Jurkat, Clone E6-1 (cell line): Measurements from ENCODE around the gene G0S2.

Experiments used
- DNase-seq: peaks from one replicate; pipeline ENCODE4 v3.0.0-alpha.2; 2011; ENCODE audit warnings: low read depth, low spot score
- H3K4me3 ChIP-seq: 2 replicates; pipeline ENCODE4 v1.5.1; 2011; ENCODE audit warnings: mild to moderate bottlenecking, low read length, control low read depth, moderate library complexity

G0S2 gene

DNA sequence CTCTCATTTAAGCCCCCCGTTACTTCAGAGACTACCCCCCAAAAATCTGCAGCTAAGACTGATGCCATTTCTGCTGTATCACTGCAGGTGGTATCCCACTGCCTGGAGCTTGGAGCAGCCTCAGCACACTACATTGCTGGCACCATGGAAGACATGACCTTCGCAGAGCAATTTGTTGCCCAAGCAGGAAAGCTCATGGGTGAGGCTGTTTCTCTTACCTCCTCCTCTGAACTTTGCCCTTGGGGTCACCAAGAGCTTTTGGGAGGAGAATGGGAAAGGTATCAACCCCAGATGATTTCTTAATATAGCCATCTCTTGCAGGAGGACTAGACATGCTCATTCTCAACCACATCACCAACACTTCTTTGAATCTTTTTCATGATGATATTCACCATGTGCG, 31.4 kb downstream of the G0S2 start:
- no peak for DNase-seq
- no peak overlapping the region for H3K4me3 ChIP-seq

DNA sequence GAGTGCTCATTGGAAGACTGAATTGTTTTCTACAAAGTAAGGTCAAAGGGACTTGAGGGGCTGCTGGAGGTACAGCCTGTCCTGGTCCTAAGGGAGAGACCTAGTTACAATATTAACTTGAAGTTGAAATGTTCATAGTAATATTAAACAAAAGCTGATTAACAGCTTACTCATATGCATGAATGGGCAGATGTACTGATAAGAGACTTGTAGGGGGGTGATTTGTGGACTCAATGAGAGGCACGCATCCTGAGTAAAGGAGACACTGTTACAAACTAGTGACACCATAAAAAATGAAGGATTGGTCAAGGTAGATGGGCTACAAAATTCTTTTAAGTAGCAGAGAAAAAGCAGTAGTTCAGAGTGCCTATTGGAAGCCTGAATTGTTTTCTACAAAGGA, 32.1 kb downstream of the G0S2 start:
- no peak for DNase-seq
- no peak overlapping the region for H3K4me3 ChIP-seq

DNA sequence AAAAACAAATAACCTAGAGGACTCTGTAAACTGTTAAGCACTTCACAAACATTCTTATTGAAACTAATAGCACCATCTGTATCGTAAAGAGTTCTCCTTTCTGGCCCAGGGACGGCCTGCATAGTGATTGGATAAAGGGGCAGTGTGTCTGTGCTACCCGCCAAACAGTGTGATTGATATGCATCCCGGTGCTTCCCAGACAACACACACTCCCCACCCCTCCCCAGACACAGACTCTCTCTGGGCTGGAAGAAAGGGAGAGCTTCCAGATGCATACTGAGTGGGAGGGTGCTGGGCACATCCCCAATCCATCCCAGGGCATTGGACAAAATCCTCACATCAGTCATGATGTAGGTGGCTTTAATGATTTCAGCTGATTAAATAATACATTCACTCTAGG, 33.1 kb downstream of the G0S2 start:
- DNase-seq: no peak
- no peak overlapping the region for H3K4me3 ChIP-seq

DNA sequence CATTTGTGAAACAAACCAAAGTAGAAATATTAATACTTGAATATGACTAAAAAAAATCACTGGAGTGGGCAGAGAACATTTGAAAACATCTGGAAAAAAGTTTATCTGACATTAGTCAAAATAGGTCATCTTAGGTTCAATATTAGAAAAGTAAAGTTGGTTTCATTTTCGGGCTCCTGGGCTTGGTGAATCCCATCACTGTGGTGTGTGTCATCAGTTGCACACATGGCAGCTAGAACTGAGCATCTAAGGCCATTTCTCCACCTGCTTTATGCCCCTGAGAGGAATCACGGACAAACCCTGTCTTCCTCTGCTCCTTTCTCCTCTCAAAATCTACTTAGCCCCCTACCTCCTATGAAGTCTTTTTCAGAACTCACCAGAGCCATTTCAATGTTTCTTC, 34.9 kb downstream of the G0S2 start:
- no peak for DNase-seq
- H3K4me3 ChIP-seq: no peak overlapping the region

DNA sequence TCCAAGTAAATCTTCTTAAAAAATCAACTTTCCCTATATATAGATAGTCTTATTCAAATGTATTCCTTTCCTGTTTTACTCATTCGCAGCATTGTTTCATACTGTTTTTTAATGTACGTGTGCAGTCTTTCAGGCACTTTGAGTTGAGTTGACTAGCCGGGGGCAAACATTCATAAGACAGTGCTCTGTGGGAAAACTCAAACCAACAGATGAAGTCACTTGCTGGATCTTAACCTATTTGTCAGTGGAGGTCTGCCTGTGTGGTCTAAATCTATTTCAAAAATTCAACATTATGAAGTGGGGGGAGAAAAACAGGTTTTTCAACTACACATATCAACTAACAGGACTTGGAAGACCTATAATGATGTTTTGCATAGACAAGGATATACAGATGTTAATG, 35.6 kb downstream of the G0S2 start:
- H3K4me3 ChIP-seq: no peak overlapping the region
- no peak for DNase-seq

DNA sequence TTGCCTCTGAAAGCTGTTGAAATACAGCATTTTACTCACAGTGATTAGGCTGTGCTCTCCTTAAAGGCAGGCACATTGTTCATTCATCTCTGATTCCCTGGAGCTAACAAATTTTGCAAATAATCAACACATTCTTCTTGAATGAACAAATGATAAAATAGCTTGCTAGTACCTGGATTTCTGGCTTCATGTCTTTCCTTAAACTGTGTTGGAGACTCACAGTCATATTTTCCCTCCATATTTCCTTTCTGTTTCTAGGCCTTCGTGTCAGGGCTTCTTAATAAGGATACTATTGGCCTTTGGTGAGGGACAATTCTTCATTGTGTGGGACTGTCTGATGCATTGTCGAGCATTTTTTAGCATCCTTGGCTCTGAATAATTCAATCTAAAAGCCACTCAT, 39.1 kb downstream of the G0S2 start:
- no peak for DNase-seq
- no peak overlapping the region for H3K4me3 ChIP-seq

DNA sequence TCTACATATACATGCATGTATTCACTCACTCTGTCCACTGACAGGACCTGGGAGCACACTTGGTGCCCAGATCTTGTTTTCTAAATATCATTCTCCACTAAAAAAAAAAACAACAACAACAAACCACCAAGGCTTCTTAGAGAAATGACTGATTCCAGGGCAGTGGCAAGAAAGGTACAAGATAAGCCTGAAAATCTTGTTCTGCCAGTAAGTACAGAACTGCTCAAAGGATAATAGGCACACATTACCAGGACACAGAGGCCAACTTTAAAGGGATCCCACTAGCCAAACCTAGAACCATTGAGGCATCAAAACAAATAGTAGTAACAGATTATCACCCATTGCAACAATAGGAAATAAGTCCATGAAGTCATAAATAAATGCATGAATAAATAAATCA, 40.1 kb downstream of the G0S2 start:
- DNase-seq: no peak
- H3K4me3 ChIP-seq: no peak overlapping the region

DNA sequence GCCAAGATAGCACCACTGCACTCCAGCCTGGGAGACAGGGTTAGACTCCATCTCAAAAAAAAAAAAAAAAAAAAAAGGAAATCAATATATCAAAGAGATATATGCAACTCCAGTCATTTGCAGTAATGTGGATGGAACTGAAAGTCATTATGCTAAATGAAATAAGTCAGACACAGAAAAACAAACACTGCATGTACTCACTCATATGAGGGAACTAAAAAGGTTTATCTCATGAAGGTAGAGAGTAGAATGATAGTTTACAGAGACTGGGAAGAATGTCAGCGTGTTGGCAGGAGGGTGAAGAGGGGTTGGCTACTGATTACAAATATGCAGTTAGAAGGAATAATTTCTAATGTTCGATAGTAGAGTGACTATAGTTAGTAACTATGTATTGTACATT, 42.6 kb downstream of the G0S2 start:
- DNase-seq: no peak
- no peak overlapping the region for H3K4me3 ChIP-seq

DNA sequence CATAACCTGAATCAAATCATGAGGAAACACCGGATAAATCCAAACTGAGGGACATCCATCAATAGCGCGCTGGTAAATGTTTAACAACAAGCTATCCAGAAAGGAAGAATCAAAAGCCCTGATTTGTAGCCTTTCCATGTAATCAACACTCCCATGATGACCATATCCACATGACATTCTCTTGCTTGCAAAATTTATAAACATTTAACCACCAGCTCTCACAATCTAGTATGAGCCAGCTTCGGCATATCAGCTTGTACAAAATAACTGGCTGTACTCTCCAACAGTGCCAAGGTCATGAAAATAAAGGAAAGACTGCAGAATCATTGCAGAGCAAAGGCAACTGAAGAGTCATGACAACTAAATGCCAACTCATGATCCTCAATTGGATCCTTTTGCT, 45.1 kb downstream of the G0S2 start:
- no peak for DNase-seq

DNA sequence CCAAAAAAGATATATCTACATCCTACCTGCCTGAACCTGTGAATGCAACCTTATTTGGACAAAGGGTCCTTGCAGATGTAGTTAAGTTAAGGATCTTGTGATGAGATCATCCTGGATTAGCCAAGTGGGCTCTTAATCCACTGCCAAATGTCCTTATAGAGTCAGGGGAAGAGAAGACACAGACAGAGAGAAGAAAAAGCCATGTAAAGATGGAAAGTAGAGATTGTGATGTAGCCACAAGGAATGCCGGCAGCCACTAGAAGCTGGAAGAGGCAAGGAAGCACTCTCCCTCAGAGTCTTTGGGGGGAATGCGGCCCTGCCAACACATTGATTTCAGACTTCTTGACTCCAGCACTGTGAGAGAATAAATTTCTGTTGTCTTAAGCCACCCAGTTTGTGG, 45.6 kb downstream of the G0S2 start:
- H3K4me3 ChIP-seq: no peak overlapping the region
- DNase-seq: no peak

More for the DNA sequence above, 45.1 kb downstream of the G0S2 start:
- H3K4me3 ChIP-seq: no peak overlapping the region

DNA sequence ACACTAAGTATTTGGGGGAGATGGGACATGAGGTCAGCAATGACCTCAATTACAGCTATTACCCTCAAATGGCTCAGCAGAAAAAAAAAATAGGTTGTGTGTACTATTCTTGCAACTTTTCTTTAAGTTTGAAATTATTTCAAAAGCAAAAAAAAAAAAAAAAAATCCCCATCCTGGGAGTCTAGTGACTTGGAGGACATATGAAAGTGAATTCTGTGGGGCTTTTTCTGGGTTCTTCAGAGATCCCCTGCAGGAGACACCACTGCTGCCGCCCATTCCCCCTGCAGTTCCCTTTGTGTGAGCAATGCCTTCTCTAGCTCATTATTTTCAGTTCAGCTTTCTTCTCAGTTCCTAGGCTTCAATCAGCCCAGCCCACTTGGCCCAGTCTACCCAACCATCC, 46.1 kb downstream of the G0S2 start:
- no peak overlapping the region for H3K4me3 ChIP-seq
- DNase-seq: no peak

DNA sequence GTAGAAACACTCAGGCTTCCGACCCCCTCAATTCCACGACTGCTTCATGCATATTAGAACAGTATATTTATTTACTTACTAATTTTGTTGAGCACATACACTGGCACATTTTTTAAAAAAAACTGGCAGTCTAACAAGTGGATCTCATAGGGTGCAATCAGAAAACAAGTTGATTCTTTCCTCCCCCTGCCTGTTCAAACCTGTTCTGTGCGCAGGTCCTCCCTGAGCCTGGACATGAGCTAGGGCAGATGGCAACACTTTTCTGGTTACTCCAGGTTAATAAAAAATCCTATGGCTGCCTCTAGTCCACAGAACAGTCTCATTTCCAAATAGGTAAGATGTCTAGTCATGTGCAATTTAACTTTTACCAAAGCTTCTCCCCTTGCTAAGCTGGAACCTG, 48.1 kb downstream of the G0S2 start:
- DNase-seq: no peak
- no peak overlapping the region for H3K4me3 ChIP-seq

DNA sequence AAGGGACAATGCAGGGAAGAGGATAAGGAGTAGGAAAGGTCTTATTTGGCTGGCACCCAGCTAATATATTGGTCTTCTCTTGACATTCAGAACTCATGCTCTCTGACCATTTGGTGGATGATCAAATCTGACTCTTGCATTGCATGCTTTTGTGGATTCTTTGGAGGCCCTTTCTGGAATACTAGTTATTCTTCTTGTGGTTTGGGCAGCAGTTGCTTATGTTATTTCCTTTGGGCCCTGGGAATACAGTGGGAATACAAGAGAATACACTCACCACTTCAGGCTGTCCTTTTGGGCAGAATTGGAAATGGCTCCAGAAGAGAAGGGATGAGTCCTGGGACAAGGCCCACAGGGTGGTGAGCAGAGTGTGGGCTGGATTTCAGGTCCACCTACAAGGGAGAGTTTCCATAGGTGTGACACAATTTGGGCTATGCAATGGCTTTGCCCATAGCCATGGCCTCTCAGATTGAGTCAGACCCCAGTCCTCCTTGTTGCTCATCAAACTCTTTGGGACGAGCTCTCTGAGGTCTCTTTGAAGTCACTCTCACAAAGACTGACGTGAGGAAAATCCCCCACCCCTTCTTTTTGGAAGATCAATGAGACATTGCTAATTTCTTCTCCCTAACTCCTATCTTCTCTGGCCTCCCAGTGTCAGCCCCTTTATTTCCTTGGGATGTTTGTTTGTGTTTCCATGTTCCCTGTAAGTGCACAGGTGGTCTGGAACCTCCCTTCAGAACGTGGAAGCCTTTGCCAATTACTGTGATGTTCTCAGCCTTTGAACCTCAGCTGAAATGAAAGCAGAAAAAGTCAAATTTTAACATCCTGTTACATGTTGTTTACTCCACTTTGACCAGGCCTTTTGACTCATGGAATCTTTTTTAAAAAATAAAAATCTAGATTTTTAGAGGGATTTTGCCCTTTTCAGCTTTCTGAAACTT, 48.8 kb downstream of the G0S2 start:
- DNase-seq: no peak
- H3K4me3 ChIP-seq: no peak overlapping the region
